Measurements from ENCODE around the gene KCND2. TPM values are rescaled to one million over a fixed set of nuclear protein-coding genes. Genes with fewer than 3 reads are reported as not detected.

KCND2 gene
- total RNA-seq, 2 donors from 2014 or later: 0.08 to 0.17 TPM

- Histone ChIP-seq H3K4me1 (no peaks in the 10 kb centered on the region), H3K9ac (ENCODE audit: low read depth in 2 of 2, low read length in 2 of 2) (no peak overlapping the region), H3K9me3 (no peaks in the 10 kb centered on the region), H3K27ac (no peak overlapping the region), H3K36me3 (no peaks in the 10 kb centered on the region), H3K27me3 (no peaks in the 10 kb centered on the region), H3K4me3 (no peak overlapping the region)
- intact Hi-C loops (cut with DNase I): no loop called here
- DNase-seq: no peak
- no peak for TF ChIP-seq CTCF (IDR thresholded peaks at IDR 0.05)
These were observed 436.4 kb downstream of the KCND2 start for GRCh38 chr7:120709252-120709971.

GRCh38 chr7:120709972-120710320 is 437.0 kb downstream of the KCND2 start:
- H3K4me1 ChIP-seq: no peaks in the 10 kb centered on the region
- no peak for DNase-seq
- H3K27me3 ChIP-seq: no peaks in the 10 kb centered on the region
- no peaks in the 10 kb centered on the region for H3K36me3 ChIP-seq
- no peak overlapping the region for H3K9ac ChIP-seq (ENCODE audit: low read depth in 2 of 2, low read length in 2 of 2)
- no peaks in the 10 kb centered on the region for H3K9me3 ChIP-seq
- no peak overlapping the region for H3K4me3 ChIP-seq
- no peak for TF ChIP-seq CTCF (IDR thresholded peaks at IDR 0.05)
- no peak overlapping the region for H3K27ac ChIP-seq
- intact Hi-C loops (cut with DNase I): no loop called here

GRCh38 chr7:120714945-120715344 is 442.0 kb downstream of the KCND2 start:
- no peak overlapping the region for H3K9ac ChIP-seq (ENCODE audit: low read depth in 2 of 2, low read length in 2 of 2)
- no peaks in the 10 kb centered on the region for H3K9me3 ChIP-seq
- no peaks in the 10 kb centered on the region for H3K36me3 ChIP-seq
- no peaks in the 10 kb centered on the region for H3K4me1 ChIP-seq
- no peak for DNase-seq
- intact Hi-C loops (cut with DNase I): no loop called here
- H3K27me3 ChIP-seq: no peaks in the 10 kb centered on the region
- no peak overlapping the region for H3K27ac ChIP-seq
- no peak for TF ChIP-seq CTCF (IDR thresholded peaks at IDR 0.05)
- no peak overlapping the region for H3K4me3 ChIP-seq

GRCh38 chr7:120716307-120716706 is 443.3 kb downstream of the KCND2 start:
- H3K27me3 ChIP-seq: no peaks in the 10 kb centered on the region
- H3K36me3 ChIP-seq: no peaks in the 10 kb centered on the region
- no peak for DNase-seq
- no peak overlapping the region for H3K4me3 ChIP-seq
- H3K27ac ChIP-seq: no peak overlapping the region
- no peaks in the 10 kb centered on the region for H3K9me3 ChIP-seq
- H3K4me1 ChIP-seq: no peaks in the 10 kb centered on the region
- intact Hi-C loops (cut with DNase I): no loop called here
- no peak for TF ChIP-seq CTCF (IDR thresholded peaks at IDR 0.05)
- no peak overlapping the region for H3K9ac ChIP-seq (ENCODE audit: low read depth in 2 of 2, low read length in 2 of 2)

- Histone ChIP-seq H3K27me3 (no peaks in the 10 kb centered on the region), H3K4me3 (no peak overlapping the region), H3K36me3 (no peaks in the 10 kb centered on the region), H3K9me3 (no peaks in the 10 kb centered on the region), H3K4me1 (no peaks in the 10 kb centered on the region), H3K27ac (no peak overlapping the region), H3K9ac (ENCODE audit: low read depth in 2 of 2, low read length in 2 of 2) (no peak overlapping the region)
- no peak for TF ChIP-seq CTCF (IDR thresholded peaks at IDR 0.05)
- no peak for DNase-seq
- intact Hi-C loops (cut with DNase I): no loop called here
These were observed 444.2 kb downstream of the KCND2 start for GRCh38 chr7:120717166-120717565.
